NCI-H187 (cell line): ENCODE results near the gene URB1.

Experiments used
- DNase-seq, 2 experiments: peaks; one replicate each; lab custom pipeline; 2025; lab: John Stamatoyannopoulos, UW

Gene URB1

GRCh38 chr21:32340863-32341848 lies 51.7 kb downstream of the URB1 start:
- no peak for DNase-seq

- DNase-seq, result no peak
Observed at GRCh38 chr21:32338209-32338921, 54.4 kb downstream of the URB1 start.

GRCh38 chr21:32337206-32337605 lies 55.6 kb downstream of the URB1 start:
- no peak for DNase-seq

GRCh38 chr21:32336711-32337110 lies 56.1 kb downstream of the URB1 start:
- no peak for DNase-seq

GRCh38 chr21:32335601-32336575 lies 56.9 kb downstream of the URB1 start:
- no peak for DNase-seq

- DNase-seq, result no peak
Observed at GRCh38 chr21:32334980-32335531, 57.8 kb downstream of the URB1 start.

GRCh38 chr21:32333953-32334673 lies 58.7 kb downstream of the URB1 start:
- no peak for DNase-seq

GRCh38 chr21:32332463-32332951 lies 60.3 kb downstream of the URB1 start:
- DNase-seq, result no peak

GRCh38 chr21:32331444-32332305 lies 61.1 kb downstream of the URB1 start:
- DNase-seq, result no peak

GRCh38 chr21:32330784-32331311 lies 62.0 kb downstream of the URB1 start:
- no peak for DNase-seq

- DNase-seq, result no peak
Observed at GRCh38 chr21:32329776-32330175, 63.0 kb downstream of the URB1 start.

GRCh38 chr21:32329331-32329730 lies 63.5 kb downstream of the URB1 start:
- DNase-seq, result no peak

GRCh38 chr21:32328595-32328994 lies 64.2 kb downstream of the URB1 start:
- DNase-seq, result no peak

GRCh38 chr21:32325706-32326105 lies 67.1 kb downstream of the URB1 start:
- no peak for DNase-seq

- no peak for DNase-seq
Observed at GRCh38 chr21:32322676-32323075, 70.1 kb downstream of the URB1 start.

- no peak for DNase-seq
Observed at GRCh38 chr21:32322103-32322502, 70.7 kb downstream of the URB1 start.

- no peak for DNase-seq
Observed at GRCh38 chr21:32321480-32321879, 71.3 kb downstream of the URB1 start.

- no peak for DNase-seq
Observed at GRCh38 chr21:32320726-32321125, 72.1 kb downstream of the URB1 start.

- no peak for DNase-seq
Observed at GRCh38 chr21:32320059-32320458, 72.8 kb downstream of the URB1 start.
